Esophagus squamous epithelium (tissue), 4 donors: ENCODE measurements around the gene HSF5.

ENCODE experiments used
- CTCF ChIP-seq, 6 experiments: fragments of 450-650 bp in 4 of 6; fragments of 200-600 bp in 2 of 6; sonication (generic) in 2 of 6; IDR thresholded peaks; one replicate each; pipeline ENCODE4 v1.5.1; 2016 to 2019; ENCODE audit warnings: antibody characterized with exemption in 6 of 6, mild to moderate bottlenecking in 4 of 6, moderate library complexity in 4 of 6
- POLR2A ChIP-seq, 4 donors: fragments of 450-650 bp; IDR thresholded peaks; one replicate each; pipeline ENCODE4 v1.6.1; 2017; ENCODE audit warnings: antibody characterized with exemption in 4 of 4, mild to moderate bottlenecking in 4 of 4, moderate library complexity in 3 of 4

- TF ChIP-seq CTCF (IDR thresholded peaks at IDR 0.05) (no peak), POLR2A (IDR thresholded peaks at IDR 0.05) (no peak)
Measured at GRCh38 chr17:58373923-58374322, 114.3 kb downstream of the HSF5 start.
